ENCODE measurements around the gene FKBP14. TPM values are rescaled to one million over a fixed set of nuclear protein-coding genes. Genes with fewer than 3 reads are reported as not detected.

FKBP14 gene
- total and polyA plus RNA-seq, 2 of the 8 experiments (the other 6 are each of a cell fraction or from before 2014, with no cell fraction given): 3.2 to 20.7 TPM

DNA sequence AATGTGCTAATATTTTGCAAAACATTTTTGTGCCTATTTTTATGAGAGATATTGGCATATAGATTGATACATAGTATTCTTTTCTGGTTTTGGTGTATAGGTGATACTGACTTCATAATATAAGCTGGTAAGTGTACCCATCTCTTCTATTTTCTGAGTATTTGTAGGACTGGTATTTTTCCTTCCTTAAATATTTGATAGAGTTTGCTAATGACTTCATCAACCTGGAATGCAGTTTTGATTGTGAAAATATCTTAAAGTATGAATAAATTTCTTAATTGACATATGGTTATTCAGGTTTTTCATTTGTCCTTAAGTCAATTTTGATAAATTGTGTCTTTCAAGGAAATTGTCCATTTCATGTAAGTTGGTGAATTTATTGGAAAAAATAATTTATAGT is 30.9 kb downstream of the FKBP14 start (continued):
- no peak for TF ChIP-seq KDM4A (IDR thresholded peaks at IDR 0.05; ENCODE audit: low read depth, low read length, severe bottlenecking)

Data from H1 (cell line).